H9 (cell line): ENCODE results near the gene TAS1R1. TPM values are rescaled to one million over a fixed set of nuclear protein-coding genes. Genes with fewer than 3 reads are reported as not detected.
A peak's percentile ranks its signal among the peaks of the same experiment; 100 is the strongest.

Experiments
- DNase-seq: peaks from one replicate; pipeline ENCODE4 v3.0.0-alpha.2; 2017
- H2AFZ ChIP-seq: one replicate; pipeline ENCODE4 v1.6.1; 2013; ENCODE audit warnings: mild to moderate bottlenecking, low read length, control low read depth, moderate library complexity
- H2AK5ac ChIP-seq: 2 replicates; pipeline ENCODE4 v1.6.1; 2013; ENCODE audit warnings: low read length, control low read depth, mixed read lengths; ENCODE audit not compliant: insufficient read length
- H2BK120ac ChIP-seq: one replicate; pipeline ENCODE4 v1.6.1; 2013; ENCODE audit warnings: low read depth, mild to moderate bottlenecking, low read length, control low read depth, inconsistent platforms; ENCODE audit not compliant: poor library complexity, severe bottlenecking
- H2BK12ac ChIP-seq: 2 replicates; pipeline ENCODE4 v1.6.1; 2013; ENCODE audit warnings: low read length, control low read depth, mixed read lengths, low read depth; ENCODE audit not compliant: insufficient read length
- H2BK15ac ChIP-seq: 2 replicates; pipeline ENCODE4 v1.6.1; 2013; ENCODE audit warnings: low read depth, low read length, control low read depth
- H2BK20ac ChIP-seq: one replicate; pipeline ENCODE4 v1.6.1; 2013; ENCODE audit warnings: low read depth, mild to moderate bottlenecking, low read length, control low read depth, inconsistent platforms; ENCODE audit not compliant: poor library complexity, severe bottlenecking
- H2BK5ac ChIP-seq: 2 replicates; pipeline ENCODE4 v1.6.1; 2013; ENCODE audit warnings: low read length, control low read depth, mixed read lengths; ENCODE audit not compliant: insufficient read length
- H3K14ac ChIP-seq: 2 replicates; pipeline ENCODE4 v1.6.1; 2013; ENCODE audit warnings: low read length, control low read depth; ENCODE audit not compliant: insufficient read depth
- H3K18ac ChIP-seq: 2 replicates; pipeline ENCODE4 v1.6.1; 2013; ENCODE audit warnings: low read depth, mild to moderate bottlenecking, mixed read lengths, low read length, control low read depth; ENCODE audit not compliant: insufficient read length
- H3K23ac ChIP-seq: 2 replicates; pipeline ENCODE4 v1.6.1; 2013; ENCODE audit warnings: low read length, control low read depth, mixed read lengths, low read depth; ENCODE audit not compliant: insufficient read length
- H3K23me2 ChIP-seq: 2 replicates; pipeline ENCODE4 v1.6.1; 2013; ENCODE audit warnings: low read depth, mild to moderate bottlenecking, mixed read lengths, low read length, control low read depth; ENCODE audit not compliant: insufficient read length, poor library complexity, severe bottlenecking
- H3K27ac ChIP-seq: 2 replicates; pipeline ENCODE4 v1.5.1; 2013; ENCODE audit warnings: low read length, control low read depth, mixed read lengths, low read depth; ENCODE audit not compliant: insufficient read length
- H3K27me3 ChIP-seq: 2 replicates; pipeline ENCODE4 v1.6.1; 2013; ENCODE audit warnings: low read length, control low read depth, inconsistent platforms; ENCODE audit not compliant: insufficient read depth
- H3K4ac ChIP-seq: 2 replicates; pipeline ENCODE4 v1.6.1; 2013; ENCODE audit warnings: low read depth, mild to moderate bottlenecking, control low read depth, inconsistent platforms, low read length, moderate library complexity
- H3K4me1 ChIP-seq: 2 replicates; pipeline ENCODE4 v1.6.1; 2013; ENCODE audit warnings: low read length, control low read depth, inconsistent platforms; ENCODE audit not compliant: insufficient read depth
- H3K4me2 ChIP-seq: 2 replicates; pipeline ENCODE4 v1.6.1; 2013; ENCODE audit warnings: low read length, control low read depth, mixed read lengths; ENCODE audit not compliant: insufficient read length, insufficient read depth
- H3K56ac ChIP-seq: 2 replicates; pipeline ENCODE4 v1.6.1; 2013; ENCODE audit warnings: low read depth, mild to moderate bottlenecking, mixed read lengths, low read length, control low read depth; ENCODE audit not compliant: insufficient read length
- H3K79me1 ChIP-seq: 2 replicates; pipeline ENCODE4 v1.6.1; 2013; ENCODE audit warnings: low read depth, mild to moderate bottlenecking, moderate library complexity, low read length, control low read depth, inconsistent platforms; ENCODE audit not compliant: insufficient read depth, poor library complexity, severe bottlenecking
- H3K79me2 ChIP-seq: 2 replicates; pipeline ENCODE4 v1.6.1; 2013; ENCODE audit warnings: low read length, control low read depth, inconsistent platforms; ENCODE audit not compliant: insufficient read depth
- H3K9ac ChIP-seq: 2 replicates; pipeline ENCODE4 v1.6.1; 2013; ENCODE audit warnings: low read length, control low read depth, mixed read lengths; ENCODE audit not compliant: insufficient read length; ENCODE audit errors: extremely low read depth
- H3K9me3 ChIP-seq: one replicate; pipeline ENCODE4 v1.6.1; 2013; ENCODE audit warnings: low read depth, low read length, inconsistent platforms; ENCODE audit not compliant: control insufficient read depth
- H3T11ph ChIP-seq: one replicate; pipeline ENCODE4 v1.6.1; 2013; ENCODE audit warnings: mild to moderate bottlenecking, low read length, control low read depth, inconsistent platforms
- H4K20me1 ChIP-seq: one replicate; pipeline ENCODE4 v1.6.1; 2013; ENCODE audit not compliant: control insufficient read depth, insufficient read length, insufficient read depth
- H4K5ac ChIP-seq: 2 replicates; pipeline ENCODE4 v1.6.1; 2013; ENCODE audit warnings: low read depth, mild to moderate bottlenecking, mixed read lengths, low read length, control low read depth; ENCODE audit not compliant: insufficient read length
- H4K8ac ChIP-seq: replicated peaks from 2 replicates; pipeline ENCODE4 v1.6.1; 2013; ENCODE audit warnings: low read length, control low read depth, mixed read lengths, low read depth; ENCODE audit not compliant: insufficient read length
- H4K91ac ChIP-seq: 2 replicates; pipeline ENCODE4 v1.6.1; 2013; ENCODE audit warnings: low read depth, mild to moderate bottlenecking, moderate library complexity, mixed read lengths, low read length, control low read depth; ENCODE audit not compliant: insufficient read length
- H3K27ac Mint-ChIP-seq, 3 experiments: 2 replicates in 2 of 3; 3 replicates in 1 of 3; pipeline ENCODE4 v1.8.0; 2020 to 2021; ENCODE audit warnings: mixed read lengths in 3 of 3, mild to moderate bottlenecking in 1 of 3, moderate library complexity in 1 of 3
- H3K27me3 Mint-ChIP-seq: 2 replicates; pipeline ENCODE4 v1.8.0; 2021; ENCODE audit warnings: low read depth, mild to moderate bottlenecking, moderate library complexity, mixed read lengths
- H3K36me3 Mint-ChIP-seq, 3 experiments: 2 replicates in 2 of 3; 3 replicates in 1 of 3; pipeline ENCODE4 v1.8.0; 2020 to 2021; ENCODE audit warnings: low read depth in 3 of 3, mixed read lengths in 3 of 3; ENCODE audit not compliant: insufficient read depth in 1 of 3
- H3K4me1 Mint-ChIP-seq, 2 experiments: 2 replicates each; pipeline ENCODE4 v1.8.0; 2020; ENCODE audit warnings: mixed read lengths in 2 of 2
- H3K4me3 Mint-ChIP-seq, 2 experiments: 2 replicates in 1 of 2; 3 replicates in 1 of 2; pipeline ENCODE4 v1.8.0; 2020 to 2021; ENCODE audit warnings: mild to moderate bottlenecking in 2 of 2, mixed read lengths in 2 of 2, moderate library complexity in 1 of 2
- H3K9me3 Mint-ChIP-seq, 2 experiments: 2 replicates in 1 of 2; 3 replicates in 1 of 2; pipeline ENCODE4 v1.8.0; 2020; ENCODE audit warnings: mild to moderate bottlenecking in 2 of 2, mixed read lengths in 2 of 2, moderate library complexity in 1 of 2
- WGBS: extraction: QIAGEN DNeasy Blood & Tissue Kit; methylation state at CpG from one replicate; pipeline ENCODE4 v1.1.7; 2013; ENCODE audit warnings: missing lambda C conversion rate, low lambda C conversion rate, mixed read lengths; ENCODE audit not compliant: insufficient read length; ENCODE audit errors: extremely low coverage; 5-methylcytosine and 5-hydroxymethylcytosine counted together
- total RNA-seq: library from RNA; stranded (reverse); gene quantifications from 2 replicates; pipeline ENCODE4 v1.2.1, GENCODE V29; 2021
- TF ChIP-seq, protein P1 (sequence below): fragments of 200-600 bp; sonication (generic); conservative IDR thresholded peaks from 3 replicates; pipeline ENCODE4 v1.8.0; 2021; ENCODE audit warnings: antibody characterized with exemption, mild to moderate bottlenecking

Gene TAS1R1
- total RNA-seq, 1 experiment from 2014 or later = not detected

DNA sequence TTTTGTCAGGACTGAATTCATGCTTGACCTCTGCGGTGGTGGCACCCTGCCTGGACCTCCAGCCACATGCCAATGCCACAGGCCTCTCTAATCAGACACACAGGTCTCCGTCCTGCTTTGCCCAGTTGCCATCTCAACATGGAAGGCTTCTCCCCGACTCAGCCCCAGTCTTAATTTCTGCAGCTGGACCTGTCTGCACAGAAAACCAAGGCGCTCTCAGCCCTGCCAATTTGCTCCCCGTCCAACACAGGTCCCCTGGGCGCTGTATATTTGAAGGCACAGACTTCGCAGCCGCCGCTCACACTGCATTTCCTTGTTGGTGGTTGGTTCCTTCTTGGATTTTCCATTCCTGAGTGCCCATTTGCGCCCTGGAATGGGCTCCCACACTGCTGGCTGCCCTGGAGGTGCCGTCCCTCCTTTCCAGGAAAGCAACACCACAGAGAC lies 35.6 kb upstream of the TAS1R1 start:
- TF ChIP-seq, protein P1, sequence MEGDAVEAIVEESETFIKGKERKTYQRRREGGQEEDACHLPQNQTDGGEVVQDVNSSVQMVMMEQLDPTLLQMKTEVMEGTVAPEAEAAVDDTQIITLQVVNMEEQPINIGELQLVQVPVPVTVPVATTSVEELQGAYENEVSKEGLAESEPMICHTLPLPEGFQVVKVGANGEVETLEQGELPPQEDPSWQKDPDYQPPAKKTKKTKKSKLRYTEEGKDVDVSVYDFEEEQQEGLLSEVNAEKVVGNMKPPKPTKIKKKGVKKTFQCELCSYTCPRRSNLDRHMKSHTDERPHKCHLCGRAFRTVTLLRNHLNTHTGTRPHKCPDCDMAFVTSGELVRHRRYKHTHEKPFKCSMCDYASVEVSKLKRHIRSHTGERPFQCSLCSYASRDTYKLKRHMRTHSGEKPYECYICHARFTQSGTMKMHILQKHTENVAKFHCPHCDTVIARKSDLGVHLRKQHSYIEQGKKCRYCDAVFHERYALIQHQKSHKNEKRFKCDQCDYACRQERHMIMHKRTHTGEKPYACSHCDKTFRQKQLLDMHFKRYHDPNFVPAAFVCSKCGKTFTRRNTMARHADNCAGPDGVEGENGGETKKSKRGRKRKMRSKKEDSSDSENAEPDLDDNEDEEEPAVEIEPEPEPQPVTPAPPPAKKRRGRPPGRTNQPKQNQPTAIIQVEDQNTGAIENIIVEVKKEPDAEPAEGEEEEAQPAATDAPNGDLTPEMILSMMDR = no peak
- no peaks in the 10 kb centered on the region for H4K20me1 ChIP-seq
- Mint-ChIP-seq H3K4me3 (no peak overlapping the region; a peak in 1 of 5 replicates), H3K36me3 (peaks cover 0 to 6% (median 4%) of the 10 kb centered on the region in 3 experiments; a peak in 3 of 7 replicates), H3K27me3 (no peaks in the 10 kb centered on the region), H3K27ac (peak overlapping the region; percentile 70 to 88 (median 80); a peak in 4 of 7 replicates), H3K4me1 (peaks cover 27 to 28% of the 10 kb centered on the region in 2 experiments), H3K9me3 (no peaks in the 10 kb centered on the region)
- H3K27me3 ChIP-seq = no peaks in the 10 kb centered on the region
- H2BK12ac ChIP-seq = no peak overlapping the region
- H3K14ac ChIP-seq = 0 out of 2 replicates have a peak overlapping the region, but pooled peaks have one; percentile 20
- no peak overlapping the region for H3K56ac ChIP-seq
- no peaks in the 10 kb centered on the region for H3K79me2 ChIP-seq
- H3K9ac ChIP-seq = no peak overlapping the region
- no peak overlapping the region for H2BK5ac ChIP-seq
- no peaks in the 10 kb centered on the region for H3K9me3 ChIP-seq
- H3T11ph ChIP-seq = no peak overlapping the region
- H3K79me1 ChIP-seq = no peaks in the 10 kb centered on the region
- no peak for DNase-seq
- WGBS = no CpG with 5 or more reads among the region's 11 CpGs
- no peak overlapping the region for H2BK15ac ChIP-seq
- H2AK5ac ChIP-seq = no peak overlapping the region
- H4K8ac ChIP-seq = no peak overlapping the region
- no peak overlapping the region for H2BK120ac ChIP-seq
- H4K5ac ChIP-seq = no peak overlapping the region
- H3K23ac ChIP-seq = no peak overlapping the region
- no peak overlapping the region for H4K91ac ChIP-seq
- H3K23me2 ChIP-seq = no peaks in the 10 kb centered on the region
- H3K4ac ChIP-seq = no peak overlapping the region
- no peaks in the 10 kb centered on the region for H3K4me1 ChIP-seq
- no peak overlapping the region for H2AFZ ChIP-seq
- H2BK20ac ChIP-seq = no peak overlapping the region
- no peak overlapping the region for H3K18ac ChIP-seq
- no peak overlapping the region for H3K27ac ChIP-seq
- H3K4me2 ChIP-seq = no peak overlapping the region
